Loucy (cell line): ENCODE measurements around the gene DLGAP1.

Source experiments
- H2AFZ ChIP-seq: fragments of 200-600 bp; sonication (generic); 2 replicates; pipeline ENCODE4 v1.6.0; 2016; ENCODE audit warnings: antibody characterized with exemption, mild to moderate bottlenecking, low read length, moderate library complexity
- H3F3A ChIP-seq: fragments of 200-600 bp; 2 replicates; pipeline ENCODE4 v1.6.0; 2016; ENCODE audit warnings: antibody characterized with exemption, low read depth, mild to moderate bottlenecking
- H3K27me3 ChIP-seq: fragments of 200-600 bp; sonication (generic); 2 replicates; pipeline ENCODE4 v1.6.1; 2014; ENCODE audit warnings: low read length, mild to moderate bottlenecking; ENCODE audit not compliant: insufficient read depth, poor library complexity, severe bottlenecking
- H3K36me3 ChIP-seq: fragments of 200-600 bp; sonication (generic); 2 replicates; pipeline ENCODE4 v1.6.1; 2016; ENCODE audit warnings: low read length; ENCODE audit not compliant: insufficient read depth
- H3K4me1 ChIP-seq: fragments of 200-600 bp; sonication (generic); 2 replicates; pipeline ENCODE4 v1.5.1; 2014; ENCODE audit warnings: low read length, mild to moderate bottlenecking; ENCODE audit not compliant: insufficient read depth, poor library complexity, severe bottlenecking
- H3K4me2 ChIP-seq: fragments of 200-600 bp; sonication (generic); 2 replicates; pipeline ENCODE4 v1.6.0; 2014; ENCODE audit warnings: antibody characterized with exemption, low read length, low read depth, mild to moderate bottlenecking; ENCODE audit not compliant: poor library complexity, severe bottlenecking
- H3K4me3 ChIP-seq: fragments of 200-600 bp; sonication (generic); 2 replicates; pipeline ENCODE4 v1.5.1; 2014; ENCODE audit warnings: low read length, mild to moderate bottlenecking, mixed read lengths; ENCODE audit not compliant: poor library complexity, severe bottlenecking
- H3K79me2 ChIP-seq: fragments of 200-600 bp; sonication (generic); 2 replicates; pipeline ENCODE4 v1.6.1; 2014; ENCODE audit warnings: low read length; ENCODE audit not compliant: insufficient read depth
- H3K9ac ChIP-seq: fragments of 200-600 bp; sonication (generic); 2 replicates; pipeline ENCODE4 v1.6.0; 2014; ENCODE audit warnings: mild to moderate bottlenecking, low read depth, low read length, moderate library complexity; ENCODE audit not compliant: poor library complexity, severe bottlenecking
- H3K9me2 ChIP-seq: fragments of 200-600 bp; sonication (generic); replicated peaks from 2 replicates; pipeline ENCODE4 v1.6.1; 2016; ENCODE audit warnings: low read depth, low read length, mixed read lengths
- H3K9me3 ChIP-seq: fragments of 200-600 bp; sonication (generic); 2 replicates; pipeline ENCODE4 v1.6.1; 2014; ENCODE audit warnings: mild to moderate bottlenecking, antibody characterized with exemption, low read length, low read depth; ENCODE audit not compliant: insufficient read depth
- H4K20me1 ChIP-seq: fragments of 200-600 bp; sonication (generic); 2 replicates; pipeline ENCODE4 v1.6.0; 2014; ENCODE audit warnings: antibody characterized with exemption, low read length, mild to moderate bottlenecking; ENCODE audit not compliant: insufficient read depth, poor library complexity, severe bottlenecking
- EZH2phosphoT487 ChIP-seq: fragments of 200-600 bp; IDR thresholded peaks from 2 replicates; pipeline ENCODE4 v1.6.1; 2018; ENCODE audit warnings: antibody characterized with exemption, mild to moderate bottlenecking, moderate library complexity, borderline replicate concordance
- TF ChIP-seq, protein P1 (sequence below): fragments of 200-600 bp; sonication (generic); conservative IDR thresholded peaks from 2 replicates; pipeline ENCODE4 v1.5.1; 2014; ENCODE audit warnings: mild to moderate bottlenecking, antibody characterized with exemption, low read length

Gene DLGAP1

DNA sequence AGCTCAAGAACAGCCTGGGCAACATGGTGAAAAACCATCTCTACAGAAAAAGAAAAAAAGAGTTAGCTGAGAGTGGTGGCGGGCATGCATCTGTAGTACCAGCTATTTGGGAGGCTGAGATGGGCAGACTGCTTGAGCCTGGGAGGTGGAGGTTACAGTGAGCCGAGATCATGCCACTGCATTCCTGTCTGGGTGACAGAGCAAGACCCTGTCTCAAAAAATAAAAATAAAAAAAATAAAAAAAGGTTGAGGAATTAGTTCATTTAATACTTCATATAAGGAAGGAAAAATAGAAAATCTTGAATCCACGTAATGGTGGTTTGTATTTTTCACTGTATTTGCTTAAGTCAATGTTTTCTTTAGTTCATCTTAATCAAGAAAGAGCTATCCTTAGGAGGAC is 763.4 kb downstream of the DLGAP1 start:
- TF ChIP-seq EZH2phosphoT487 = no peak
- TF ChIP-seq, protein P1, sequence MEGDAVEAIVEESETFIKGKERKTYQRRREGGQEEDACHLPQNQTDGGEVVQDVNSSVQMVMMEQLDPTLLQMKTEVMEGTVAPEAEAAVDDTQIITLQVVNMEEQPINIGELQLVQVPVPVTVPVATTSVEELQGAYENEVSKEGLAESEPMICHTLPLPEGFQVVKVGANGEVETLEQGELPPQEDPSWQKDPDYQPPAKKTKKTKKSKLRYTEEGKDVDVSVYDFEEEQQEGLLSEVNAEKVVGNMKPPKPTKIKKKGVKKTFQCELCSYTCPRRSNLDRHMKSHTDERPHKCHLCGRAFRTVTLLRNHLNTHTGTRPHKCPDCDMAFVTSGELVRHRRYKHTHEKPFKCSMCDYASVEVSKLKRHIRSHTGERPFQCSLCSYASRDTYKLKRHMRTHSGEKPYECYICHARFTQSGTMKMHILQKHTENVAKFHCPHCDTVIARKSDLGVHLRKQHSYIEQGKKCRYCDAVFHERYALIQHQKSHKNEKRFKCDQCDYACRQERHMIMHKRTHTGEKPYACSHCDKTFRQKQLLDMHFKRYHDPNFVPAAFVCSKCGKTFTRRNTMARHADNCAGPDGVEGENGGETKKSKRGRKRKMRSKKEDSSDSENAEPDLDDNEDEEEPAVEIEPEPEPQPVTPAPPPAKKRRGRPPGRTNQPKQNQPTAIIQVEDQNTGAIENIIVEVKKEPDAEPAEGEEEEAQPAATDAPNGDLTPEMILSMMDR = no peak
- Histone ChIP-seq H3K9me3 (no peaks in the 10 kb centered on the region), H3K36me3 (no peaks in the 10 kb centered on the region), H3K4me2 (no peak overlapping the region), H3K9ac (no peak overlapping the region), H3K4me1 (no peaks in the 10 kb centered on the region), H3K9me2 (no peaks in the 10 kb centered on the region), H3K79me2 (no peaks in the 10 kb centered on the region), H3K27me3 (no peaks in the 10 kb centered on the region), H3F3A (no peaks in the 10 kb centered on the region), H3K4me3 (no peak overlapping the region), H2AFZ (no peak overlapping the region), H4K20me1 (no peaks in the 10 kb centered on the region)

DNA sequence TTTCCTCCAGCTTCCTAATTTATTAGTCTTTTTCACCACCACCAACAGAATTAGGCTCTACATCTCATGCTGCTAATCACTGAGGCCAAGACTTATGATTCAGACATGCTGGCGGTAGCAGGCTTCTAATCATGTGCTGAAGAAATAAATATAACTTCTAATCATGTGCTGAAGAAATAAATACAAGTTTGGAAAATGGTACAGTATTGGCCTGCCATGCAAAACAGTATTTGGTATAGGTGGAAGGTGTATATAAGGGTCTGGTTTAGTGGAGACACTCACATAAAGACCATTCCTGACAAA is 764.4 kb downstream of the DLGAP1 start:
- Histone ChIP-seq H3F3A (no peaks in the 10 kb centered on the region), H3K27me3 (no peaks in the 10 kb centered on the region), H3K9ac (no peak overlapping the region), H3K4me2 (no peak overlapping the region), H3K4me3 (no peak overlapping the region), H3K4me1 (no peaks in the 10 kb centered on the region), H3K79me2 (no peaks in the 10 kb centered on the region), H3K9me3 (no peaks in the 10 kb centered on the region), H3K9me2 (no peaks in the 10 kb centered on the region), H3K36me3 (no peaks in the 10 kb centered on the region), H4K20me1 (no peaks in the 10 kb centered on the region), H2AFZ (no peak overlapping the region)
- TF ChIP-seq EZH2phosphoT487 = no peak
- TF ChIP-seq, protein P1 = no peak

DNA sequence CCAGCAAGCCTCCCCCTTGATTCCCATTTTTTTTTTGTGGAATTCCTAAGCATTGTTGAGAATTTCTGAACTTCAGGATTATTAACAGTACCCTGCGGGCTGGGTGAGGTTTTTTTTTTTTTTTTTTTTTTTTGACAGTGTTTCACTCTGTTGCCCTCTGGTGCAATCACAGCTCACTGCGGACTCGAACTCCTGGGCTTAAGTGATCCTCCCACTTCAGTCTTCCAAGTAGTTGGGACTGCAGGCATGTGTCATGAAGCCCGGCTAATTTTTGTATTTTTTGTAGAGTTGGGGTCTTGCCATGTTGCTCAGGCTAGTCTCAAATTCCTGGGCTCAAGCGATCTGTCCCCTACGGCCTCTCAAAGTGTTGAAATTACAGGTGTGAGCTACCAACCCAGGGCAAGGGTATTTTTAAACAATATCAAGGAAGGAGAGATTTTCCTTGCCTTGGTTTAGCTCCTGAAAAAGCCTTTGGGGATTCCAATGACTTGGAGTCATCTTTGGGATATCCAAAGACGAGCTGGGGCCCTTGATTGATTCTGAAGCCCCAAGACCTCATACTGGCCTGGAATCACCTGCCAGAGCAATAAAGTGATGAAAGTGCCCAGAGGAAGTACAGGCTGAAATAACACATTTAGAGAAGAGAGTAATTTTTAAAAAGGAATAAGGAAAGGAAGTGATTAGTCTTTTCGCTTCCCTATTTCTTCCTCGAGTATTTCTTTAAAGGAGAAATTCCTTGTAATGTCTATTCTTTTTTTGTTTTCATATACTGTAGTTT is 764.9 kb downstream of the DLGAP1 start:
- Histone ChIP-seq H3K4me1 (no peaks in the 10 kb centered on the region), H3K27me3 (no peaks in the 10 kb centered on the region), H3K9me2 (no peaks in the 10 kb centered on the region)

More for the DNA sequence above, 764.9 kb downstream of the DLGAP1 start:
- no peak overlapping the region for H3K4me3 ChIP-seq
- no peaks in the 10 kb centered on the region for H3K79me2 ChIP-seq
- no peaks in the 10 kb centered on the region for H3K36me3 ChIP-seq
- H3K4me2 ChIP-seq = no peak overlapping the region
- TF ChIP-seq, protein P1 = no peak
- no peak for TF ChIP-seq EZH2phosphoT487
- no peak overlapping the region for H3K9ac ChIP-seq
- no peaks in the 10 kb centered on the region for H3F3A ChIP-seq
- H4K20me1 ChIP-seq = no peaks in the 10 kb centered on the region
- no peaks in the 10 kb centered on the region for H3K9me3 ChIP-seq
- H2AFZ ChIP-seq = no peak overlapping the region
